GM10248 (cell line): ENCODE measurements around the gene FPGS.

Source experiments
- CTCF ChIA-PET: fragments of 300-600 bp; sonication (Branson Sonifier 250); formaldehyde crosslinking; extraction: SDS; loops from one replicate; lab custom pipeline; 2021; ENCODE audit warnings: antibody characterized with exemption; lab: Yijun Ruan, JAX
- POLR2A ChIA-PET: fragments of 350-650 bp; sonication (Branson Sonifier 250); formaldehyde crosslinking; extraction: SDS; loops from one replicate; lab custom pipeline; 2020; ENCODE audit warnings: antibody characterized with exemption; lab: Yijun Ruan, JAX
- DNase-seq: peaks from one replicate; pipeline ENCODE4 v3.0.0; 2012; ENCODE audit errors: extremely low spot score
- TF ChIP-seq, protein P1 (sequence below): IDR thresholded peaks from 2 replicates; pipeline ENCODE4 v1.5.1; 2012; ENCODE audit warnings: mild to moderate bottlenecking, low read depth; ENCODE audit errors: extremely low read depth, missing control alignments, control extremely low read depth

FPGS gene

DNA sequence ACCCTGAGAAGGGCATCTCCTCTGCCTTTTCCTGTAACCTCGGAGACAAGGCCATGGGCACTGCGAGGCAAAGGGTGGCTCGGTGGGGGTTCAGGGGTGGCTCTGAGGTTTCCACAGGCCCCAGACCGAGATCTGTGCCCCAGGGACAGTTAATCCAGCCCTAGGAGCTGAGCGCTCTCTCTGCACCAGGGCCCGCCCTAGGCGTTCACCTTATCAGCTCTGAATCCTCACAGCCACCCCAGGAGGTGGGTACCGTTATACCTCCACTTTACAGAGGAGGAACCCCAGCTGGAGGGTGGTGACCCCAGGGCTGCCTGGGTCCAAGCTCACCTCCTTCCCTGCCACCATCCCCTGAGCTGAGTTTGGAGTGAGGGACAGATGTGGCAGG is 54.0 kb downstream of the FPGS start:
- ChIA-PET CTCF (interaction anchor here (2.3 kb wide), 1 partner anchor 14 kb away, joined by 8 read pairs; no protein-coding TSS in a partner anchor), POLR2A (no interaction called here)
- TF ChIP-seq, protein P1, sequence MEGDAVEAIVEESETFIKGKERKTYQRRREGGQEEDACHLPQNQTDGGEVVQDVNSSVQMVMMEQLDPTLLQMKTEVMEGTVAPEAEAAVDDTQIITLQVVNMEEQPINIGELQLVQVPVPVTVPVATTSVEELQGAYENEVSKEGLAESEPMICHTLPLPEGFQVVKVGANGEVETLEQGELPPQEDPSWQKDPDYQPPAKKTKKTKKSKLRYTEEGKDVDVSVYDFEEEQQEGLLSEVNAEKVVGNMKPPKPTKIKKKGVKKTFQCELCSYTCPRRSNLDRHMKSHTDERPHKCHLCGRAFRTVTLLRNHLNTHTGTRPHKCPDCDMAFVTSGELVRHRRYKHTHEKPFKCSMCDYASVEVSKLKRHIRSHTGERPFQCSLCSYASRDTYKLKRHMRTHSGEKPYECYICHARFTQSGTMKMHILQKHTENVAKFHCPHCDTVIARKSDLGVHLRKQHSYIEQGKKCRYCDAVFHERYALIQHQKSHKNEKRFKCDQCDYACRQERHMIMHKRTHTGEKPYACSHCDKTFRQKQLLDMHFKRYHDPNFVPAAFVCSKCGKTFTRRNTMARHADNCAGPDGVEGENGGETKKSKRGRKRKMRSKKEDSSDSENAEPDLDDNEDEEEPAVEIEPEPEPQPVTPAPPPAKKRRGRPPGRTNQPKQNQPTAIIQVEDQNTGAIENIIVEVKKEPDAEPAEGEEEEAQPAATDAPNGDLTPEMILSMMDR = no peak
- DNase-seq = no peak

DNA sequence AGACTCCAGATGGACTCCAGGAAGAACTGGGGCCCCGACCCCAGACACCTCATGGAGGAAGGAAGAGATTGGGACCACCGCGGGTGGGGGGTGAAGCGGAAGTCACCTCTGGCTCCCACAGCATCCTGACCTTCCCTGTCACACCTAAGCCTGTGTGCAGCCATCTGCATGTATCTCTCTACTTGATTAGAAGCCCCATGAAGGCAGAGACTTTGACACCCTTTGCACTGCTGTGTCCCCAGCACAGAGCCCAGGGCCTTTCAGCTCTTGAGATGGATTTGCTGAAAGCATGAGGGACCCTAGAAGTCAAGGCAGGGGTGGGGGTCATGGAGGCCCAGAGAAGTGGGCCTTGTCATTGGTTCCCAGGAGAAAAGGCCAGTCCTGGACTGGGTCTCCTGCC is 54.6 kb downstream of the FPGS start:
- ChIA-PET POLR2A (no interaction called here), CTCF (interaction anchor here (0.8 to 5.1 kb wide), 3 partner anchors 12 to 20 kb away, joined by 3 to 34 read pairs (median 8); no protein-coding TSS in a partner anchor)
- TF ChIP-seq, protein P1 = no peak
- DNase-seq = no peak

DNA sequence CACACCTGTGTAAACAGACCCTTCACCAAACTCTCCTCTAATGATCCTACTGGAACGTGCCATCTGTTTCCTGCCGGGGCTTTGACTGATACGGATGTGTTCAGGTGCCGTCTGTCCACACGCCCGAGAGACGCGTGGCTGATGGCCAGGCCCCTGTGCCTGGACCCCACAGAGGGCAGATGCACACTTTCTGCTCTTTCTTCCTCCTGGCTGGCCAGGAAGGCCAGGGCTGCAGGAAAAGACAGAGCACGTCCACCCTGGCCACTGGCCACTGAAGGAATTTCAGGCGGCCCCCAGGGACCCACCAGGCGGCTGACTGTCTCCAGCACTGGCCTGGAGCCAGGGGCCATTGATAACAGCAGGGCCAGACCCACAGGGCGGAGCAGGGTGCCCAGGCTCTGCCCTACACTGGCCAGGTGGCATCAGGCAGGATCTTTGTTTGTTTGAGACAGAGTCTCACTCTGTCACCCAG is 55.4 kb downstream of the FPGS start:
- no peak for DNase-seq
- CTCF ChIA-PET = interaction anchor here (0.8 to 5.1 kb wide), 2 partner anchors 11 to 20 kb away, joined by 3 to 34 read pairs; no protein-coding TSS in a partner anchor
- TF ChIP-seq, protein P1 = no peak
- POLR2A ChIA-PET = no interaction called here

- ChIA-PET POLR2A (interaction anchor here (0.7 kb wide), 1 partner anchor 209 kb away, joined by 4 read pairs; no protein-coding TSS in a partner anchor), CTCF (interaction anchor here (1.6 to 5.1 kb wide), 2 partner anchors 9 to 12 kb away, joined by 4 to 34 read pairs; no protein-coding TSS in a partner anchor)
- DNase-seq = no peak
- TF ChIP-seq, protein P1 = no peak
These were observed 57.6 kb downstream of the FPGS start for GRCh38 chr9:127860260-127860659.

- ChIA-PET POLR2A (no interaction called here), CTCF (interaction anchor here (1.6 to 5.1 kb wide), 3 partner anchors 9 to 97 kb away, joined by 4 to 34 read pairs (median 4); no protein-coding TSS in a partner anchor)
- no peak for DNase-seq
- TF ChIP-seq, protein P1 = no peak
These were observed 58.1 kb downstream of the FPGS start for GRCh38 chr9:127860779-127861178.

DNA sequence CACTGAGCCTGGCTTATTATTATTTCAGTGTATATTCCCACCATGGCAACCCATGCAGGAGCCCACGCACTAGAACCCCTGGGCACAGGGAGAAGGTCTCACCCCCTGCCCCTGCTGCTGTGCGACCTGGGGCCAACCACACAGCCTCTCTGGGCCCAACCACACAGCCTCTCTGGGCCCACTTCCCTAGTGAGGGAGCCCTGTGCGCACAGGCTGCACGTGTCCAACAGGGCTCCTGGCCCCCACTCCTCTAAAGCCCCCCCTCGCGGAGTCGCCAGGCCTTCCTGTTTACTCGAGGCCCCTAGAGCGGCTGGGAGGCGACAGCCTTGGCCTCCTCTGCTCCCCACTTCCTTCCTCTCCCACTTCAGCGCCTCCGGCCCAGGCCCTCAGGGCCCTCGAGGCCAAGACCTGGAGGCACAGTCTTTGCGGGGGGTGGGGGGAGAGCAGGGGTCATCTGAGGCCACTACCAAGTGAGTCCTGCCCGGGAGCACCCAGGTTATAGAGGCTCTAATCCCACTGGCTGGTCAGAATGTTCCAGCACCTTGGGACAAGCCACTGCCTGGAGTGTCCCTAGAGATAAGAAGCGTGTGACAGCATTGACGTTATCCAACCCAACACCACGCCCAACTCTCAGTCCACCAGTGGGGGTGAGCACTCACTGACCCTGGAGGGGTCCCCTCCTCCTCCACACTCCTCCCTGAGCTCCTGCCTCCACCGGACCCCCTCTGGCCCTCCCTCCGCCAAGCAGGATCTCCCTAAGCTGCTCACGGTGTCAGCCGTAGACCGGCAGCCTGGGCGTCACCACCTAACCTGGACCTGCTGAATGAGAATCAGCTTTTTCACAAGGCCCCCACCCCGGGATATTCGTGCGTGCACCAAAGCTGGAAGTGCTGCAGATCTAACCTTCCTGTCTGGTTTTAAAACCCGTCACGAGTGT is 59.7 kb downstream of the FPGS start:
- POLR2A ChIA-PET = no interaction called here
- CTCF ChIA-PET = interaction anchor here (0.6 to 5.1 kb wide), 10 partner anchors 7 to 898 kb away, joined by 3 to 34 read pairs (median 4); partner anchors contain the start of genes ENG and TOR2A
- TF ChIP-seq, protein P1 = no peak
- peak; percentile 54 for DNase-seq
